GM10266 (cell line): Measurements from ENCODE around the gene SLC25A26.

Source experiments
- DNase-seq: peaks from one replicate; pipeline ENCODE4 v3.0.0; 2012; ENCODE audit errors: extremely low spot score
- CTCF ChIP-seq: IDR thresholded peaks from 2 replicates; pipeline ENCODE4 v1.5.1; 2012; ENCODE audit warnings: mild to moderate bottlenecking, low read depth; ENCODE audit not compliant: control insufficient read depth, insufficient read depth; ENCODE audit errors: missing control alignments

The SLC25A26 gene

GRCh38 chr3:66396161-66396760, 175.5 kb downstream of the SLC25A26 start:
- TF ChIP-seq CTCF = no peak
- DNase-seq = no peak

GRCh38 chr3:66396888-66397287, 176.1 kb downstream of the SLC25A26 start:
- TF ChIP-seq CTCF = no peak

DNA sequence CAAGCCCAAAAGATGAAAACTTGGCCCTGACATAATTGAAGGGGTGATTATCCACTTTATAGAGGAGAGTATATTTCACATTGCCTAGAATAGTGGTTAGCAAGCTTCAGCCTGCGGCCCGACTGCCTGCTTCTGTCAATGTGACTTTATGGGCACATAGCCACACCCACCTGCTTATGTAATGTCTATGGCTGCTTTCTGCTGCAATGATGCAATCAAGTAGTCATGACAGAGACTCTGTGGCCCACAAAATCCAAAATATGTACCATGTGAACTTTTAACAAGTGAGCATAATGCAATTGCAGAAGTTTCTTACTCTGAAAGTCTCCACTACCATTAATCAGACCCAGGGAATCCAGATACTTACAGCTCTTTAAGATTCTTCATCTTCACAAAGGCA, 176.9 kb downstream of the SLC25A26 start:
- no peak for DNase-seq

More at GRCh38 chr3:66396888-66397287, 176.1 kb downstream of the SLC25A26 start:
- no peak for DNase-seq

DNA sequence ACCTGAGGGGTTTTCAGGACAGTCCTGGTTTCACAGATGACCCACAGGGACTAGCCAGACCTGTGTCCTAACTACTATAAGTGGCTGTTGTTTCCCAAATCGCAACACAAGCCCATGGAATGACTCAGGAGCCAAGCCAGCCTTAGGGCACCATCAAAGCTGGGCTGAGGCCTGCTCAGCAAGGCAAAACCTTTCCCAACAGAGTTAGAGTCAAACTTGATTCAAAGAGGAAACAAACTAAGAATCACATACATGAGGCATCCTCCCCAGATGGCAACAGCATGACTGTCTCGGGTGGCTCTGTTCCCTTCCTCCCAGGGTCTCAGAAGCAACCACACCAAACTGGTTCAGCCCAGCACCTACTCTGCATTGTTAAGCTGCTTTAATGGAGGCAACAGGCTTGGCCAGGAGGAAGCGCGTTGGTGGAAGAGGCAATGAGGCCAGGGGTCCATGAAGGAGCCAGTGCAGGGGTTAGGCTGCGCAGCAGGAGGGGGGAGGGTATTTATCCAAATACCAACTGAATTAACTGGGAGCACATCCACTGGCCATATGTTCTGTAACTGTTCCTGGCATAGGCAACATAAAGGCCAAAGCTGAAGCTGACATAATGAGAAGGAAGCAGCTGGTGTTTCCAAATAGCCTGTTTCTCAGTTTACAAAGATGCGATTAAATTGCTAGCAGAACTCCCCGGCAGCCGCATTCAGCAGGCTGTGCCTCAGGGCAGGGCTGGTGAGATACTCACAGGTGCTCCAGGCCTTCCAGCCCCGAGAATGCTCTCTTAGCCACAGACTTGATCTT, 177.6 kb downstream of the SLC25A26 start:
- no peak for TF ChIP-seq CTCF
- DNase-seq = no peak

More for the DNA sequence above, 176.9 kb downstream of the SLC25A26 start:
- TF ChIP-seq CTCF = no peak

GRCh38 chr3:66399529-66400232, 178.9 kb downstream of the SLC25A26 start:
- no peak for TF ChIP-seq CTCF
- no peak for DNase-seq

- DNase-seq = no peak
- TF ChIP-seq CTCF = no peak
Measured at GRCh38 chr3:66400411-66401156, 179.8 kb downstream of the SLC25A26 start.
